Ecto neural progenitor cell (in vitro differentiated cells): ENCODE measurements around the gene CAMK2A.
A peak's percentile ranks its signal among the peaks of the same experiment; 100 is the strongest.

ENCODE experiments used
- DNase-seq: peaks from one replicate; pipeline ENCODE4 v3.0.0-alpha.2; 2018; ENCODE audit warnings: low spot score

The CAMK2A gene

GRCh38 chr5:150186897-150187296 lies 102.7 kb downstream of the CAMK2A start:
- no peak for DNase-seq

- DNase-seq: no peak
These were observed 103.4 kb downstream of the CAMK2A start for GRCh38 chr5:150186137-150186536.

- DNase-seq: no peak
These were observed 104.3 kb downstream of the CAMK2A start for GRCh38 chr5:150184990-150185912.

GRCh38 chr5:150184006-150184405 lies 105.6 kb downstream of the CAMK2A start:
- DNase-seq: no peak

- DNase-seq: no peak
These were observed 106.1 kb downstream of the CAMK2A start for GRCh38 chr5:150183436-150183835.

GRCh38 chr5:150182774-150183173 lies 106.8 kb downstream of the CAMK2A start:
- DNase-seq: no peak

GRCh38 chr5:150181766-150182545 lies 107.6 kb downstream of the CAMK2A start:
- no peak for DNase-seq

GRCh38 chr5:150181027-150181426 lies 108.5 kb downstream of the CAMK2A start:
- DNase-seq: no peak

- no peak for DNase-seq
These were observed 109.1 kb downstream of the CAMK2A start for GRCh38 chr5:150180241-150181026.

GRCh38 chr5:150179019-150179620 lies 110.5 kb downstream of the CAMK2A start:
- no peak for DNase-seq

- no peak for DNase-seq
These were observed 111.3 kb downstream of the CAMK2A start for GRCh38 chr5:150178262-150178661.

GRCh38 chr5:150177721-150178120 lies 111.9 kb downstream of the CAMK2A start:
- DNase-seq: no peak

GRCh38 chr5:150176745-150177477 lies 112.7 kb downstream of the CAMK2A start:
- no peak for DNase-seq

- peak; percentile 67 for DNase-seq
These were observed 114.0 kb downstream of the CAMK2A start for GRCh38 chr5:150175536-150175935.

GRCh38 chr5:150175076-150175475 lies 114.5 kb downstream of the CAMK2A start:
- DNase-seq: no peak

- no peak for DNase-seq
These were observed 115.3 kb downstream of the CAMK2A start for GRCh38 chr5:150174285-150174684.

GRCh38 chr5:150173161-150173560 lies 116.4 kb downstream of the CAMK2A start:
- DNase-seq: no peak

- DNase-seq: no peak
These were observed 117.0 kb downstream of the CAMK2A start for GRCh38 chr5:150172556-150172955.

GRCh38 chr5:150172145-150172544 lies 117.4 kb downstream of the CAMK2A start:
- no peak for DNase-seq
